ENCODE results near the gene PPP1R1B. TPM values are rescaled to one million over a fixed set of nuclear protein-coding genes. Genes with fewer than 3 reads are reported as not detected.
A peak's percentile ranks its signal among the peaks of the same experiment; 100 is the strongest.

Gene PPP1R1B
- total and polyA plus RNA-seq, 9 of the 15 experiments (the other 6 are each of a cell fraction or from before 2014, with no cell fraction given): 0.07 to 0.18 (median 0.10) TPM; not detected in 4

DNA sequence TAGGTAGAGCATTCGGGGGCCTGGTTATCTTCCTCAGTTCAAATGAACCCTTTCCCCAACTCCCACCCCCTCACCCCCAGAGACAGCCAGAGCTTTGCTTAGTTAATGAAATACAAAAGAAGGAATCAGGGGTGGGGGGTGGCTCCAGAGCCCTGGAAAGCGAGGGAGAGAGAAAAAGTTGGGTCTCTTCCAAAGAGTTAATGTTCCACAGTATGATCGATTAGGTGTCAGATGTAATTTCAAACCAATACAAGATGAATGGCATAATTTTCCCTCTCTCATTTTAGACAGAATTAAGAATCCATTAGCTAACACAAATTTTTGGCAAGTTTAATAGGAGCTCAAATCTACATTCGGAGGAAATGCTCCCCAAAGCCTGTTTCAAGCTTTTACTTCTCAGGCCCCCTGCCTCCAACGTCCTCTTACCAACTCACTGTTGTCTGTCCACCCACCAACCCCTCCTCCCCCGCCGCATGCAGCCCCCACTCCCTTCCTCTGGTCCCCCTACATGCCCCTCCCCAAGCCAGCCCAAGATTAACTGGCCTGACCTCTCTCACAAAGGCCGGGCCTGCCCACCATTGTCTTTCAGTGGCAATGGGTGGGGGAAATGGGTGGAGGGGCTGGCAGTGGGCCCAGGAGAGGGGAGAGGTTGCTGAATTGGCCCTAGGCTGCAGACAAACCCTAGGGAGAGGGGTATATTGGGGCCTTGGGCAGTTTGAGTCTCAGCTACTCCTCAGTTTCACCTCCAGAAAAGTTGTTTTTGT lies 47.3 kb upstream of the PPP1R1B start:
- intact Hi-C loops (cut with micrococcal nuclease): no loop called here
- Histone ChIP-seq H3K36me3 (ENCODE audit: control insufficient read depth, insufficient read depth, low read length) (no peaks in the 10 kb centered on the region), H3K27ac (ENCODE audit: extremely low read depth, low read depth, low read length) (no peak overlapping the region), H4K20me1 (replicated peaks; ENCODE audit: control insufficient read depth, insufficient read depth, low read length) (0 out of 2 replicates have a peak, but pooled peaks cover 7% of the 10 kb centered on the region), H3K79me2 (ENCODE audit: control insufficient read depth, insufficient read depth, low read length) (no peaks in the 10 kb centered on the region), H3K9me1 (ENCODE audit: control insufficient read depth, insufficient read depth, low read length) (peaks cover 4% of the 10 kb centered on the region), H3K9me3 (replicated peaks; ENCODE audit: control insufficient read depth, insufficient read depth, low read depth, low read length) (no peaks in the 10 kb centered on the region), H3K4me2 (ENCODE audit: insufficient read depth, low read length) (no peak overlapping the region), H3K4me1 (replicated peaks in 1 of 2; ENCODE audit: control insufficient read depth in 2 of 2, insufficient read depth in 2 of 2, low read length in 2 of 2) (no peaks in the 10 kb centered on the region; a peak in 1 of 5 replicates), H3K27me3 (ENCODE audit: control insufficient read depth in 2 of 2, insufficient read depth in 2 of 2, low read length in 2 of 2) (peaks cover 27 to 51% of the 10 kb centered on the region in 2 experiments), H3K9ac (ENCODE audit: insufficient read depth in 1 of 2, low read depth in 2 of 2, low read length in 2 of 2) (peak overlapping the region in 1 of 2 experiments; percentile 40; a peak in 1 of 4 replicates), H3K4me3 (no peak overlapping the region), H2AFZ (ENCODE audit: low read depth, low read length) (no peak overlapping the region)
- ATAC-seq: no peak
- DNase-seq (ENCODE audit: extremely low read depth in 1 of 4, low spot score in 3 of 4): no peak
- CTCF ChIA-PET (ENCODE audit: low intra/inter-chr PET ratio): no interaction called here
- 3% methylated on average over 8 of the region's 8 CpGs for WGBS (ENCODE audit: insufficient coverage, low coverage, missing lambda C conversion rate)
- TF ChIP-seq FOSL1 (tag; conservative IDR thresholded peaks at IDR 0.05): no peak
- no peak for TF ChIP-seq ZNF780A (CRISPR knock-in tag; IDR thresholded peaks at IDR 0.05)
- no peak for TF ChIP-seq ZNF561 (CRISPR knock-in tag; conservative IDR thresholded peaks at IDR 0.05)
- no peak for TF ChIP-seq CBFA2T3 (IDR thresholded peaks at IDR 0.05)
- TF ChIP-seq EHMT2 (IDR thresholded peaks at IDR 0.05): no peak
- TF ChIP-seq STAT5A (IDR thresholded peaks at IDR 0.05; ENCODE audit: borderline replicate concordance, low read length): no peak
- in situ Hi-C loops (cut with MboI): no loop called here
- POLR2A ChIA-PET: interaction anchor here (0.6 to 1.1 kb wide), 2 partner anchors 9 to 26 kb away, joined by 3 read pairs; no protein-coding TSS in a partner anchor
- BruUV-seq (replicated peaks): no TSS peak
- FAIRE-seq: no peak
